ENCODE data around the gene TRPM5. TPM values are rescaled to one million over a fixed set of nuclear protein-coding genes. Genes with fewer than 3 reads are reported as not detected.

TRPM5 gene
- total RNA-seq, 1 donor from 2014 or later: 0.46 TPM

GRCh38 chr11:2441171-2441570 lies 3.1 kb downstream of the TRPM5 start:
- no peak for TF ChIP-seq CTCF (IDR thresholded peaks at IDR 0.05; ENCODE audit: unreplicated experiment)
- Mint-ChIP-seq H3K27me3 (peaks cover 70% of the 10 kb centered on the region), H3K36me3 (ENCODE audit: insufficient read depth) (no peaks in the 10 kb centered on the region), H3K27ac (no peak overlapping the region), H3K4me1 (ENCODE audit: low read depth) (peaks cover 2% of the 10 kb centered on the region), H3K9me3 (ENCODE audit: low read depth) (peaks cover 3% of the 10 kb centered on the region), H3K4me3 (ENCODE audit: low read depth) (no peak overlapping the region)
- DNase-seq (ENCODE audit: low spot score, unreplicated experiment): no peak

GRCh38 chr11:2440646-2441045 lies 3.7 kb downstream of the TRPM5 start:
- Mint-ChIP-seq H3K4me3 (ENCODE audit: low read depth) (no peak overlapping the region), H3K4me1 (ENCODE audit: low read depth) (peaks cover 2% of the 10 kb centered on the region), H3K36me3 (ENCODE audit: insufficient read depth) (no peaks in the 10 kb centered on the region), H3K27ac (no peak overlapping the region), H3K27me3 (peaks cover 67% of the 10 kb centered on the region), H3K9me3 (ENCODE audit: low read depth) (peaks cover 3% of the 10 kb centered on the region)
- TF ChIP-seq CTCF (IDR thresholded peaks at IDR 0.05; ENCODE audit: unreplicated experiment): no peak
- DNase-seq (ENCODE audit: low spot score, unreplicated experiment): no peak

- Mint-ChIP-seq H3K27me3 (peaks cover 63% of the 10 kb centered on the region), H3K36me3 (ENCODE audit: insufficient read depth) (no peaks in the 10 kb centered on the region), H3K27ac (no peak overlapping the region), H3K4me3 (ENCODE audit: low read depth) (no peak overlapping the region), H3K9me3 (ENCODE audit: low read depth) (peaks cover 3% of the 10 kb centered on the region), H3K4me1 (ENCODE audit: low read depth) (no peaks in the 10 kb centered on the region)
- TF ChIP-seq CTCF (IDR thresholded peaks at IDR 0.05; ENCODE audit: unreplicated experiment): no peak
- DNase-seq (ENCODE audit: low spot score, unreplicated experiment): no peak
Measured at GRCh38 chr11:2439820-2440219, 4.5 kb downstream of the TRPM5 start.

- H3K4me1 Mint-ChIP-seq (ENCODE audit: low read depth): no peaks in the 10 kb centered on the region
- H3K36me3 Mint-ChIP-seq (ENCODE audit: insufficient read depth): no peaks in the 10 kb centered on the region
- peaks cover 52% of the 10 kb centered on the region for H3K27me3 Mint-ChIP-seq
- peaks cover 3% of the 10 kb centered on the region for H3K9me3 Mint-ChIP-seq (ENCODE audit: low read depth)
- TF ChIP-seq CTCF (IDR thresholded peaks at IDR 0.05; ENCODE audit: unreplicated experiment): no peak
- H3K27ac Mint-ChIP-seq: no peak overlapping the region
- no peak for DNase-seq (ENCODE audit: low spot score, unreplicated experiment)
- H3K4me3 Mint-ChIP-seq (ENCODE audit: low read depth): no peak overlapping the region
Measured at GRCh38 chr11:2437516-2437915, 6.8 kb downstream of the TRPM5 start.

GRCh38 chr11:2436521-2437031 lies 7.7 kb downstream of the TRPM5 start:
- Mint-ChIP-seq H3K27ac (no peak overlapping the region), H3K4me1 (ENCODE audit: low read depth) (no peaks in the 10 kb centered on the region), H3K4me3 (ENCODE audit: low read depth) (no peak overlapping the region), H3K9me3 (ENCODE audit: low read depth) (peaks cover 3% of the 10 kb centered on the region), H3K27me3 (peaks cover 45% of the 10 kb centered on the region), H3K36me3 (ENCODE audit: insufficient read depth) (no peaks in the 10 kb centered on the region)
- DNase-seq (ENCODE audit: low spot score, unreplicated experiment): no peak
- no peak for TF ChIP-seq CTCF (IDR thresholded peaks at IDR 0.05; ENCODE audit: unreplicated experiment)

Data from progenitor cell of endocrine pancreas (in vitro differentiated cells).